Stimulated activated CD8-positive, alpha-beta memory T cell treated with anti-CD3 and anti-CD28 coated beads, Interleukin-2, amount 100 ng/mL, for 1 hour (primary cell): ENCODE measurements around the gene OPCML.

Source experiments
- DNase-seq, 2 donors: peaks; one replicate each; pipeline ENCODE4 v3.0.0-alpha.2; 2020; ENCODE audit warnings: low read depth in 2 of 2

Gene OPCML

GRCh38 chr11:133133606-133134005, 398.7 kb downstream of the OPCML start:
- no peak for DNase-seq

DNA sequence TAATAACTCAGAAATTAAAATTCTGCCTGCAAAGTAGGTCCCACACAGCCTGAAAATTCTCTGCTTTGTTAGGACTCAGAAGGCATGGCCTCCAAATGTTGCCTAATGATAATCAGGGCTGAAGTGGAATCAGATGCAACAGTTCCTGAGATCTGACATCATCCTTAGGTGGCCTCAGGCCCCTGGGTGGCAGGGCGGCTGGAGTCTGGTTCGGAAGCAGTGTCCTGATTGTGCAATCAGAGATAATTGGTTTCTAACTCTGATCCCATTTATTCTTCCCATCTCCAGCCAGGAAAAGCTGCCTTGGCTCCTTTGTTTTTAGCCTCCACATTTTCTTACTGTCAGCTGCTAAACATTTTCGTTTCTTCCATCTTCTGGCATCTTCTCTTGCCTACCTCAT, 399.3 kb downstream of the OPCML start:
- no peak for DNase-seq

DNA sequence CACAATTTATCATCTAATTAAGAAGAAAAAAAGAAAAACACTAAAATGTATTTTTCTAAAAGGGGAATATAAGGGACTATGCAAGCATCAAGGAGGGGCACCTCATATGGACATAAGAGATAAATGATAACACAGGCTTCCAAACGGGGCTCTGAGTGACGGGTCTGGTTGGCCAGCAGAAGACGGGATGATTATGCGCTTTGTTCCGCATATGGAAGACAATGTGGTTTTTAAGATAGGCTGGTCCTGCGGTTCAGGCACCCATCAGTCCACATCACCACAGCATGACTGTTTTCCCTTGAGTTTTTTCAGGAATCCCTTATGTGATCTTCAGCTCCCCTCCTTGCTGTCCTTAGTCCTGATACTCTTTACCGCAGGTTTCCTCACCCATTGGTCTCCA, 404.6 kb downstream of the OPCML start:
- no peak for DNase-seq

- DNase-seq, result no peak
Measured at GRCh38 chr11:133123796-133124195, 408.5 kb downstream of the OPCML start.

DNA sequence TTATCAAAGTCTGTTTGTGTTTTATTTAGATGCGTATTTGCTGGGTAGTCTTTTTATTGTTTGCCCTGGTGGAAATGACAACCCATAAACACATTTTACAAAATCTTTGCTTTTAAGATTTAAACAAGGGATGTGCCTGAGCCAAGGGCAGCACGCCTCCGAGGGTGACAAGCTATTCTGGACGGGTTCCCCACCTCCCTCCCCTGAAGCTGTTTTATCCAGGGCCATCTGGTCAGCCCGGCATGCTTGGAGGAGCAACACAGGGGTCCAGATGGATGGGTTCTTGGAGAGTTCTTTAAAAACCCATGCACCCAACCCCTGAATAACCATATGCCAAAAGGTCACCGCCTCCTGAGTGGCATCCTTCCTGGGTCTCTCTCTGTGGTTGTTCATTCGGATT, 408.9 kb downstream of the OPCML start:
- DNase-seq, result no peak

DNA sequence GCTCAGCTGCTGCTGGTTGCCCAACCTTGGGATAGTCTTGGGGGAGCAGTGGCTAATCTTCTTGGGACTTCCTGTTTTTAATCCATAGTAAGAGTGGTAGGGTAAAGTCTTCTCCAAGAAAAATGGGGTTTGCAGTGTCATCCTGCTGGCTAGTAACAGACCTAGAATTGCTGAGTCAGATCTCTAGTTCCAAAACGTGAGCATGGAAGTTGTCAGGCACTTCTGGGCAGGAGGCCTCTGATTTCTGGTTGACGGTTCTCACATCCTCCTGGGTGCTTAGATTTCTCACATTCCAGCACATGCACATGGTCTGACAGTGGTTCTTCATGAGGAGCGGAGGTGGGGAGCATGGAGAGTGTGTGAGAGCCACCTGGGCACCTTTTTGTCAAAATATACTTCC, 410.0 kb downstream of the OPCML start:
- DNase-seq, result no peak

DNA sequence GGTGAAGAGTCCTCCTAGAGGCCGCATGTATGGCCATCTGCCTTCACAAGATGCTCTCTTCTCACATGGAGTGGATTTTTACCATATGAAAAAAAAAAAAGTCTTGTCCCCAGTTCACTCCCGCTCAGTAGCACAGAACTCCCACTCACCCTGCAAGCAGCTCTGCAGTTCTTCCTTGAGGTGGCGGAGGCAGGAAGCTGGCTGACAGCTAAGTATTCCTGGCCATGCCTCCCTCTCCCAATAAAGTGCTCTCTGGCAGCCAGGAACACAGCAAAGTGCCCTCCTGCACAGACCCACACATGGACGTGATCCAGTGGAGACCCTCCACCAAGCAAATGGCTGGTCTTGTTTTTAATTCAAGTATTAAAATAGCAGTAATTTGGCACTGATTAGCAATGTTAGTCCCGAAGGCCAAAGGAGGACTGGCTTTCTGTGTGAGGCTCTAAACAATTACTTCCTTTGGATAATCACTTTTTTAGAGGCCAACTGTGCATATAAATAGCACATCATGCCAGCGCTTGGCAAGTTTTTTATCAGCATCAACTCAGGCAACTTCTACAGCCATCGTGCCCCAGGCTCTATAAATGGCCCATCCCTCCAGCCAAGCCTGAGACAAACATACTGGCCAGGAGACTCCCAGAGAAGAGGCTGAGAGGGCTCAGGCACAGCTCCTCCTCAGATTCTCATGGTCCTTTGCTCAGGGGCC, 413.6 kb downstream of the OPCML start:
- DNase-seq, result no peak

GRCh38 chr11:133115099-133115498, 417.2 kb downstream of the OPCML start:
- no peak for DNase-seq

GRCh38 chr11:133107763-133108162, 424.5 kb downstream of the OPCML start:
- DNase-seq, result no peak

DNA sequence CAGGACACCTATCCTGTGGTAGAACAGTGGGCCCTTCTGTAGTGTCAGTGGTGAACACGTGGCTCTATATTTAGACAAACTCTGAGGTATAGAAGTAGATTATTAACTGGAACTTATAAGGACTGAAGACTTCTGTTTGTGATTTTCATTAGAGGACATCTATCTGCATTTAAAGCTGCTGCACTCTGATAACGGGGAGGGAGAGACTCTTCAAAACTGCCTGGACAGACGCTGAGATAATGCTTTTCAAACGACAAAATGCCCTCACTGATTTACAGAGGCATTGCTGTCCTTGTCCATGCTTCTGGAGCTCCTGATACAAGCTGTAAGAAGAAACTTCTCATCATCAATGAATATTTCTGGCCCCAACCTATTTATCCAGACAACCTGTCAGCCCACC, 425.2 kb downstream of the OPCML start:
- DNase-seq, result no peak

DNA sequence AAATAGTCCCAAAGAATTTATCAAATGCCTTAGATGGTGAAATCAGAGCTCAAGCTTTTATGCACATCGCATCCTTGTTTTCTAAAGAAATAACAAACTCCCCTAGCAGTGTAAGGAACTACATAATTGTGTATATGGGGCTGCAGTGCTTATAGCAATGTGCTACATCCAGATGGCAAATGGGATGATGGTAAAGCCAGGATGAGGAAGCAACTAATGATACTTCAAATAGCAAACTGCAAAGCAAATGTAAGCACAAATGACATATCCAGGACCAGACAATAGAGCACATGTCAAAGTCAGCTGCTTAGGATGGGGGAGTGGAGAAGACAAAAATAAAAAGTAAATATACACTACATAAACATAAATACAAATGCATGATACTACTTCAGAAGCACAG, 425.9 kb downstream of the OPCML start:
- DNase-seq, result no peak

- DNase-seq, result no peak
Measured at GRCh38 chr11:133104009-133104744, 428.1 kb downstream of the OPCML start.

DNA sequence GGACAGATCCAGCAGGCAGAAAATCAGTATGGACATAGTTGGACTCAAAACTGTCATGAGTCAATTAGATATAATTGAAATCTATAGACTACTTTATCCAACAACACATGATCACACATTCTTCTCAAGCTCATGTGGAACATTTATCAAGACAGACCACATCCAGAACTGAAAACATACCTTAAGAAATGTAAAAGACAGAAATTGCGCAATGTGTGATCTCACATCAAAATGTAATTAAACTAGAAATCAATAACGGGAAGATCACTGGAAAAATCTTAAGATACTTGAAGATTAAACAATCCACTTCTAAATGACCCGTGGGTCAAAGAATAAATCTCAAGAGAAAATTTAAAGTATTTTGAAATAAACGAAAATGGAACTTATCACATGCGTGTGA, 435.3 kb downstream of the OPCML start:
- no peak for DNase-seq

- DNase-seq, result no peak
Measured at GRCh38 chr11:133086518-133086917, 445.8 kb downstream of the OPCML start.

- peak in 1 of 2 donors; percentile 12 for DNase-seq
Measured at GRCh38 chr11:133082841-133083488, 449.3 kb downstream of the OPCML start.

DNA sequence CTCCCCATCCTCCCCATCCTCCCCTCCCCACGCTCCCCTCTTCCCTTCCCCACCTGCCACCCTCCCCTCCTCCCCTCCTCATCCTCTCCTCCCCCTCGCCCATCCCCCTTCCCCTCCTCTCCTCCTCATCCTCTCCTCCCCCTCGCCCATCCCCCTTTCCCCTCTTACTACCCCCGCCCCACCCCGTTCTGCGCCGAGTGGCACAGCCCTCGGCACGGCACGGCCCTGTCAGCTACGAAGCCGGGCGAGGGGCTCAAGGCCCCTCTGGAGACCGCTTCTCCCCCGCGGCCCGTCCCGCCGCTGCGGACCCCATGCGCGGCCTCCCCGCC, 449.9 kb downstream of the OPCML start:
- no peak for DNase-seq

- DNase-seq, result no peak
Measured at GRCh38 chr11:133081730-133082452, 450.4 kb downstream of the OPCML start.

DNA sequence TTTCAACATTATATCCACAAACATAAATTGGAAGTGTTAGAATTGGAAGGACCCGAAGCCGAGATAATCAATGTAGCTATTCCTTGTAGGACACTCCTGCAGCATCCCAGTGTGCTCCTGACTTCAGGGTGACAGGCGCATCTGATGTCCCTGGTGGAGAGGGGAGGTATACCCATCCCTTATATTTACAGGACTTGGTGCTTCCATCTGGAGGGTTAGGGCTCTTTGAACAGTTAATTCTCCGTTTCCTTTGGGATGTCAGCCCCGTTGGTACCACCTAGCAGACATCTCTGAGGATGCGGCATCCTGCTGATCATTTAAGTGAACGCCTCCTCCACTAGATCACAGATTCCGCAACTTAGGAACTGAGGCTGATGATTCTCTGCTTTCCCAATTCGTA, 451.3 kb downstream of the OPCML start:
- DNase-seq, result no peak

DNA sequence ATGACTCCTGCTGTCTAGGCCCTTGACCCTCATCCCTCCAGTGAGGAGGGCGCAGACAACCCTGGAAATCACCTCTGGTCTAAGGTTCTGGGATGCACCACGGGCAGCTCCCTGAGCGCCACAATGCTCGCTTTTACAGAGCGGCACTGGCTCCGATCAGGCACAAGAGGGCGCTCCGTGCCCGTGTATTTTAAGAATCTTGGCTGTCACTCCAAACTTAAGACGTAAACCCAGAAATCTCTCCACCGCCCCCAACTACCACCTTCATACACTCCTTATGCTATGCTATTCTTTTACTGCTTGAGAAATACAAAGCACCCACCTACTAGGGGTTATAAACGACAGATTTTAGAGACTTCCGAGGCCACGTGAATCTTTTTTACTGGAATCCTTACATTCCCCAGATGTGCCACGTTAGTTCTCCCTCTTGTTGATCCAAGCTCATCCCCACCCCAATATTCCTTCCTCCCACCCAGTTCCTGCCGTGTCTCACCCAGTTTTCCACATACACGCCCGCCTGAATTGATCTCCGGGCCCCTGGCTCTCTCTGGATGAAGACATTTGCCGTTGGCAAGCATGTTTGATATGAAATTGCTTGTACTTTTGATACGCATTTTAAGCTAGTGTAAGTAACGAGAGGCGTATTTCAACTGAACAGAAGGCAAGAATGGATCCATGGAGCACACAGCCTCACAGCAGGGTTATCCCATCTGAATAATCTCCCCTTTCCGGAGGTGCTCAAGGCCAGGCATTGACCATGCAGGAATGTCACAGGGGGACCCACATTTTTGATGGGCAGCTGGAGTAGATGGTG, 453.5 kb downstream of the OPCML start:
- no peak for DNase-seq

GRCh38 chr11:133078012-133078411, 454.3 kb downstream of the OPCML start:
- no peak for DNase-seq

GRCh38 chr11:133075351-133075750, 456.9 kb downstream of the OPCML start:
- DNase-seq, result no peak
